HG02763 (cell line): ENCODE results near the gene GMDS.

Source experiments
- ATAC-seq: cut with Tn5 transposase; IDR thresholded peaks from one replicate; pipeline ENCODE4 v1.9.1; 2021; ENCODE audit warnings: mild to moderate bottlenecking, moderate library complexity; ENCODE audit not compliant: unreplicated experiment

The GMDS gene

DNA sequence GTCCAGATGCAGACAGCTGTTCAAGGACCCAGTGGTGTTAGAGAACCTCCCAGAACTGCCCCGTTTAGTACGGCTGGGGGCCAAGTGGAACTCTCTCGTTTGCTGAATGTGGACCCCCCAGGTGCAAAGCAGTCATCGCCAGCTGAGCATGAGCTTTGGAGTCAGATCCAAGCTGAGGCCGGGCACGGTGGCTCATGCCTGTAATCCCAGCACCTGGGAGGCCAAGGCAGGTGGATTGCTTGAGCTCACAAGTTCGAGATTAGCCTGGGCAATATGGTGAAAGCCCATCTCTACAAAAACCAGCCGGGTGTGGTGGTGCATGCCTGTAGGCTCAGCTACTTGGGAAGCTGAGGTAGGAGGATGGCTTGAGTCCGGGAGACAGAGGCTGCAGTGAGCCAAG, 606.0 kb downstream of the GMDS start:
- ATAC-seq: no peak

GRCh38 chr6:1636971-1637871, 608.2 kb downstream of the GMDS start:
- no peak for ATAC-seq

GRCh38 chr6:1636272-1636825, 609.1 kb downstream of the GMDS start:
- ATAC-seq: no peak

- ATAC-seq: no peak
These were observed 609.9 kb downstream of the GMDS start for GRCh38 chr6:1635305-1636010.

DNA sequence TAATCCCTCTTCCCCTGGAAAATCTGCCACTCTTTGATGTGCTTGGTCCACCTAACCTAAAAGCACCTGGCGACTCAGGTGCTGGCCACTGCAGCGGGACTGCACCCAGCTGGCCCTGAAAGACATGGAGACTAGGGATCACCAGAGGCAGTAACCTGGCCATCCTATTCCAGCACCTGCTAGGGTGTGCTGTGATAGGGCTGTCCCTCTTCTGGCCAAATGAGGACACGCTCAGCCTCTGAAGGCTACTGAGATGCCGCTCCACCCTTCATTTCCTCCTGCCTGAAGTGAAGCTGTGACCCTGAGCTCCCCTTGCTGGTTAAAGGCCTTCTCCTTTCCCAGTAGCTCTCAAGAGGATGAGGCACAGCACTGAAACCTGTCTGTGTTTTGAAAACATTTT, 611.3 kb downstream of the GMDS start:
- ATAC-seq: no peak

DNA sequence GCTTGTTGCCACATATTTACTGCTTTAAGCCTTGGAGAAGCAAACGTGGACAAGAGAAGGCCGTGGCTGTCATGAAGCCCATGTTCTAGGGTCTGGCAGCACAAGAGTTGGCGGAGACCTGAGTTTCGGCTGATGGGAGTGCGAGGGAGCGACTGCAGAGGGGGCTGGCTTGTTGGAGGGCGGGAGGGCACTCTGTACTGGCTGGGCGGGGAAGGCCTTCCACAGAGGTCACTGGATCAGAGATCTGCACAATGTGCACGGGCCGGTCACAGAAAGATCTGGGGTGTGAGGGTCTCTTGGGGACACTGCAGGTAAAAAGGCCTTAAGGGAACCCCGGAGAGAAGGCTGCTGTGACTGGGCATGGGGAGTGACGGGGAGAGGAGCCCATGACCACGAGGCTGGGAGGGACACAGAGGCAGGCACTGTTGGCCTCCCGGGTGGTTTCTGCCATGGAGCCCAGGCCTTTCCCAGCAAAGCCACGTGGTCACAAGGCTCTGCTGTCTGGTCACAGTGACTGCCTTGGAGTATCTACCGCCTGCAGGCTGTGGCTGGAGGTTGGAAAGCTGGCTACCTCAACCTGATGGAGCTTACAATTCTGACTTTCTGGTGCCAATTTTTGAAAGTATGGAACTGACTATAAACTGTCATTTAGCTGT, 611.9 kb downstream of the GMDS start:
- ATAC-seq: no peak

DNA sequence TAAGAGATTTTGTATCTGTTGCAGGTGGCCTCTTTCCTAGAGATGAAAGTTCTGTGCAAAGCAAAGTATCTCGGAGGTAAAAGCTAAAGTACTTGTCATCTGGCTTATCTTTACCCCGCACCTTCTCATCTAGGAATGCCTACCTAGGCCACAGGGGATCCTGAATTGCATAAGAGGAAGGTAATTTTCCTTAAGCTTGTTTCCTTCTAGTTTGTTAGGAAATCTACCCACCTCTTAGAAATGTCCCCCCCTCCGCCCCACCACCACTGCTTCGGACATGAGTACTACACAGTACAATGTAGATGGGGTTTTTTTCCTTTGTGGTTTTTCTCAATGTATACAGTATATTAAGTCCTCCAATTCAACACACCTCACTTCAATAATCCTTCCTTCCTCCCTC, 614.2 kb downstream of the GMDS start:
- no peak for ATAC-seq

DNA sequence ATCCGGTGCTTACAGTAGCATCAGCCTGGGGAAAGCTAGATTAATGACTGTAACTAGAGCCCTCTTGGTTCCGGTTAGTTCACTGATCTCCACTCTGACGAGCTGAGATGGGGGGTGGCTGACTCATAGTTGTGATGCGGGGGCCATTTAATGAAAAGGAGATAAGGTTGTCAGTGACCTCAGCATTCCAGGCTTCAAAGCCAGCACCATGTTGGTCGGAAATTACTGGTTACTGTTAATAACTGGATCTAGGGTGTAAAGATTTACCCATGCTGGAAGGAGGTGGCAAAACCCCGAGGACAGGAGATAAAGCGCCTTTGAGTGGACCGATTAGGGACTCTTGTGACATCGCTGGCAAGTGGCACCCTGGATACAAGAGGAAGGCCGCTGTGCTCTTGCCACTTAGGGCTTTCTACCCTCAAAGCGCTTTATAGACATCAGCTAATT, 614.6 kb downstream of the GMDS start:
- ATAC-seq: no peak

DNA sequence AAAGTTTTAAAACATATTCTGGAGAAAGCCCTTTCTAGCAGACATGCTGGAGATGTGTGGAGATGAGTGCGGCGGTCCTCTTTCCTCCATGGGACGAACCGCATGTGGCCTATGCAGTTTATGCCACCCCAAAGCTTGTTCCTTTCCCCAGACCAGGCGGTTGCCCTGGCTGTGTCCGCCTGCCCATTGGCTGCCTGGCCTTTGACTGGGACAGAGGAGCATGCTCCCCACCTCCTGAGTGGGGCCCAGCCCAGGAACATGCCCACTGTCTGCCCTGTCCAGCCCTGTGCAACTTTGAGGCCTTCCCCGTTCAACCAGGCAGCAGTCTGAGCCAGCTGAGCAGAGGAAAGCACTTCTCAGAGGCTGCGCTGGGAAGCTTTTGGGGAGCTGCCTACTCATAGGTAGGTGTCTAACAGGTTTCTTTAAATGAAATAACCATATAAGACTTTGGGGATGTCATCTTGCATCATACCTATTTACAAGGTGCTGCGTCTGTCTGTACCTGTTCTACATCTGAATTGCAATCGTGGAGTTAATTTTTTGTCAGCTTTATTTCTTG, 615.1 kb downstream of the GMDS start:
- ATAC-seq: no peak

DNA sequence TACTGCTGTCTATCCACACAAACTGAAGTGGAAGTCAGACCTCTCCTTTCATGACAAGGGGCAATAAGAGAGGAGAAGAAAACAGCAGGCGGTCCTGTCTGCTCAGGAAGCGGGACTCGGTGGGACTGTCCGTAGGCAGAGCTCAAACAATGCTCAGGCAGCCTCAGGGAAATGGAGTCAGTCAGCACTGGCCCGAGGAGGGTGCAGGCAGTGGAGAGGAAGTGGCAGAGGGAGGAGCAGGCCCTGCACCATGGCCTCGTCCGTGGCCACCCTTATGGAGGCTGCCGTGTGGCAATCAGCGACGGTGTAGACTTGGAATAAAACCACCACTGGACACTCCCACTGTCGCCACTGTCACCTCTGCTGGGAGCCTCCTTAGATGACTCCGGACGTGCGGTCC, 616.1 kb downstream of the GMDS start:
- no peak for ATAC-seq

DNA sequence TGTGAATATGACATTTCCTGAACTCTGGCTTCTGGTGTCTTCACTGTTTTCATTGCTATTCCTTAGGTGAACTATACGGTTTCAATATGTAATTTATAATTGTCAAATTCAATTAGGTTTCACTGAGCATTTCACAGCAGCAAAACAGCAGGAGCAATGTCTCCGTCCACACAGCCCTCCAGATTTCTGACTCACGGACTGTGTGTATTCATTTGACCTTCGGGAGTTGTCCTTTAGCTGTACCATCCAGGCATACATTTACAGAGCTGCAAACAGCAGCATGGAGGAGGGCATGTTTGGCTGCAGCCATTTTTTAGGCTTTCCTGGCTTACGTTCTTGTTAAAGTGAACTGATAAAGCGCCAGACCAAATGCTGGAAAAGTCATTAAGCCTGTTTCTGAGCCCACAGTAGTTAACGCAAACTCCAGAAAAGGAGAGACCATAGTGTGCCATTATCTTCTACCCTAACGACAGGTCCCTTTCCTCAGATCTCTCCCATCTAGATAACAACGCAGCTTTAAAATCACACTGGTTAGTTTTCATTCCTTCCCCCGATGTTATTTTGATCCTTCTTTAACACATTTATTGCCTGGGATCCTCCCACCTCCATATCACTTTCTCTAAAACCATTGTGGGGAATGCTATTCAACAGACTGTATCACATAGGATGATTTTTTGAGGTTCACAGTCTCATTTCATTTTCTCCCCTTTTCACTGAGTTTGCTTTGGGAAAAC, 617.4 kb downstream of the GMDS start:
- ATAC-seq: no peak

- ATAC-seq: no peak
These were observed 618.9 kb downstream of the GMDS start for GRCh38 chr6:1626481-1626880.

GRCh38 chr6:1625794-1626435, 619.5 kb downstream of the GMDS start:
- no peak for ATAC-seq

DNA sequence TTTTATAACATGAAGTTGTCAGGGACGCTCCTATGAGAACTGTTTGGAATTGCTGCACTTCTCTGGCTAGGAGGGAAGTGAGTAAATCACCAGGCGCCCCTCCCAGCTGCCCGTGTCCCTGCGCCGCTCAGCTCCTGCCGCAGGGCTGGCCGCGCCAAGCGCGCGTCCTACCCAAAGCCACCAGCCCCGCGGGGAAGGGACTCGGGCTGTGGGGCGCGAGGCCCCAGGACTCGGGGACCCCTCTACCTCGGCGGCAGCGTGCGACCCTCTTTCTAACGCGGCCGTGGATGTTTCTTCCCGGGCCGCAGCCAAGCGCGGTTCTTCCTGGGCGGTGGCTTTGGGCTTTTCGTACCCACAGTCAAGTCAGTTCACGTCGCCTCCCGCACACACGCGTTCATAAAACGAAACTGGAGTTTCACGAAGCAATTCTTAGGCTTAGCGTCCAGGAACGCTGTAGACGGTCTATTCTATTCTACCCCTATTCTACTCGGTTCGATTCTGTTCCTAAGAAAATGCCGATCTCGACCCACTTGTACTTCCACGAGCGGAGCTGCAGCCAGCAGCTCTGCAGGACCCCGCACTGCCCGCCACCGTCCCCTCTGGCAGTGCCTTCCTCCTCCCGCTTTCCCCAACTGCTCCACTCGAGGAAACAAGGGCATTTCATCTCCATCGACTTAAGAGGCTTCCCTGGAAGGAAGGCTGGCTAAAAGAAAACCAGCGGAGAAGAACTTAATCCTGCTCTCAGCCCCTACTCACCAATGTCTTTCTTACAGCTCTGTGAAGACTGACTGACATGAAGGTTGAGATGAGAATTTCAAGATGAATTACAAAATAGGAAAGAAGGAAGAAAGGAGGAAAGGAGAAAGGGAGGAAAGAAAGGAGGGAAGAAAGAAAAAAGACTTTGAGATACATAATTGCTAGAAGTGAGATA, 620.3 kb downstream of the GMDS start:
- ATAC-seq: no peak

DNA sequence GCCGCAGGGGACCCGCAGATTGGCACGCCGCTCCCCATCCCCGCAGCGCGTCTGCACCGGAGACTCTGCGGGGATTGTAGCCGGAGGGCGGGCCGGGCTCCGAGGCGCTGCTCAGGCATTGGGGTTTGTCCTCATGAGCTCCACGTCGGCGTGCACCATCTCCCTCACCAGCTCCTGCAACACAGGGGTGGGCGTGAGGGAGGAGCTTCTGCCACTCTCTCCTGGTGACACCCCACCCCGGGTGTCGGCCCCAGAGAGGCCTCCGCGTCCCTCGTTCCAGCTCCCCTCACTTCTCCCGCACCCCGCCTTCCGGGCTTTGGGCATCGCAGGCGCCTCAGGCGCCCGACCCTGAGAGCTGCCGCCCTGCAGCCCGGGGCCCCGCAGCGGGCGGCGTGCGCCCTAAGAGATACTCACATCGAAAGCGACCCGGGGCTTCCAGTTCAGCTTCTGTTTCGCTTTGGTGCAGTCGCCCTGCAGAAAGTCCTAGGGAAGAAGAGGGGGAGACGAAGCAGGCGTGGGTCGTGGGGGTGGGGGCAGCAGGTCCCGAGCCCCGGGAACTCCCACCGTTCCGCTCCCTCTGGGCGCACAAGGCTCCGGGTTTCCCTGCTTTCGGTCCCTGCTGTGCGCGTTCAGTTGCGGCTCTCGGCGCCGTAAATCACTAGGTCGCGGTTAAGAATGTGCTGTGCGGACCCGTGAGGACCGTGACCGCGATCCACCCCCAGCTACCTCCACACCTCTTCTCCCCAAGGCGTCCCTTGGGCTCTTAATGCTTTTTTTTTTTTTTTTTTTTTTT, 621.2 kb downstream of the GMDS start:
- no peak for ATAC-seq

GRCh38 chr6:1623769-1624057, 621.7 kb downstream of the GMDS start:
- no peak for ATAC-seq

DNA sequence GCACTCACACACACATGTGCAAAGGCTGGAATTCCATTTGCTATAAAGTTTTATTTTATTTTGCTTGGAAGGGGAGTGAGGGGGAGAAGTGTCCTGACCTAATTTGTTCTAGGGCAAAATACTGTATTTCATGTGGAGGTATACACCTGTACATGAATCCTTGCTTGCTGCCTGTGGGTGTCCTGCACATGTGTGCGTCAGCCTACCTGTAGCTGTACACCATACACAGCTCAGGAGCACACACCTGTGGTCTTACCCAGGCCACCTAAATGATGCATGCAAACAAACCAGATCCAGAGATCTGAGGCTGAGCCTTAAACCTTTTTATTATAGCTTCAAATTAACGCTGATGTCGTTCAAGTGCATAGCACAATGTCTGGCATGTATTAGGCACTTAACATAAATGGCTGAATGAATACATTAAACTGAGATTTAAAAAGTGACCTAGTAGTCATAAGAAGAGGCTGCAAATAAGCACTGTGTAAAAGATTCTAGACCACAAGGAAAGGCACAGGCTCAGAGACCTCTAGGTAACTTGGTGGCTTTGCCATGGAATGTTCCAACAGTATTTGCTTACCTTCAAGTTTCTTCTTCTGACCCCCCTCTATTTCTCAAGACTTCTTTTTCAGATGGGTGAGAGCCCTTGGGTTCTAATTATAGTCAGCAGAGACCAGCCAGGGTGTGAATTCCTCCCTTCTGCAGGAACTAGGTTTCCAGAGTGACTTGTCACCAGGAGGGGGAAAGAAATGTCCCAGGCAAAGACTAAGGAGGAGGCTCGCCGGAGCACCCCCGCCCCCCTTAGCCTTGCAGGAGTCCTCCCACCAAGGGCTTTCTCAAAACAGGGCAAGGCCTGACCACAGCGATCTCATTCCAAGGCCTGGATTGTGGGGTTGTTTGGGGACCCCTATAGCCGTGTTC, 622.3 kb downstream of the GMDS start:
- no peak for ATAC-seq
